Stimulated activated CD8-positive, alpha-beta memory T cell treated with anti-CD3 and anti-CD28 coated beads, Interleukin-12 subunit alpha, Interleukin-12 subunit beta, amount 100 ng/mL, for 4 hours (primary cell): ENCODE measurements around the gene SLC41A3.

Source experiments
- DNase-seq: peaks from one replicate; pipeline ENCODE4 v3.0.0-alpha.2; 2020; ENCODE audit warnings: low read depth

SLC41A3 gene

DNA sequence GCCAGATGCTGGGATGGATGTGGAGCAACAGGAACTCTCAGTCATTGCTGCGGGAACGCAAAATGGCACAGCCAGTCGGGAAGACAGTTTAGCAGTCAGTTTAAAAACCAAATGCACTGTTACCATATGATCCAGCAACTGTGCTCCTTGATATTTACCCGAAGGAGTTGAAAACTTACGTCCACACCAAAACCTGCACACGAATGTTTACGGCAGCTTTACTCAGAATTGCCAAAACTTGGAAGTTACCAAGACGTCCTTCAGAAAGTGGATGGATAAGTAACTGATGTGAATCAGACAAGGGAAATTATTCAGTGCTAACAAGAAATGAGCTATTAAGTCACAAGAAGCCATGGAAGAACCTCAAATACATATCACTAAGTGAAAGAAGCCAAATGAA lies 36.1 kb upstream of the SLC41A3 start:
- DNase-seq, result no peak

GRCh38 chr3:126119008-126119675 lies 35.2 kb upstream of the SLC41A3 start:
- no peak for DNase-seq

GRCh38 chr3:126118591-126118990 lies 34.7 kb upstream of the SLC41A3 start:
- no peak for DNase-seq

DNA sequence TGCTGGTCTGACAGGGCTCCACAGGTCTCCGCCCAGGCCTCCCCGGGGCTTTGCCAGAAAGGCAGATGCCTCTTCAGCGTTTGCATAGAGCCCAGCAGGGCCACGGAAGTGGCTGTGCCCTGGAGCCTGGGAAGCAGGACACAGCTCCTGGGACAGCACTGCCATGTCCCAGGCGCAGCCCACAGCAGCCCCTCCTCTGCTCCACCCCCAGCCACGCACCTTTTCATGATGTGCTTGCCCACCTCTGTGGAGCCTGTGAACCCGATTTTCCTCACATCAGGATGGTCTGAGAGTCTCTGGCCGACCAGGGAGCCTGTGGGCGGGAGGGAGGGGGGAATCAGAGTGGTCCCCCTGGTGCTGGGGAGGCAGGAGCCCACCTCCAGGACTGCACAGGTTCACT lies 33.9 kb upstream of the SLC41A3 start:
- DNase-seq, result no peak

GRCh38 chr3:126117212-126117611 lies 33.3 kb upstream of the SLC41A3 start:
- DNase-seq, result no peak

GRCh38 chr3:126116526-126116925 lies 32.6 kb upstream of the SLC41A3 start:
- no peak for DNase-seq

- no peak for DNase-seq
Observed at GRCh38 chr3:126114443-126115386, 30.8 kb upstream of the SLC41A3 start.

DNA sequence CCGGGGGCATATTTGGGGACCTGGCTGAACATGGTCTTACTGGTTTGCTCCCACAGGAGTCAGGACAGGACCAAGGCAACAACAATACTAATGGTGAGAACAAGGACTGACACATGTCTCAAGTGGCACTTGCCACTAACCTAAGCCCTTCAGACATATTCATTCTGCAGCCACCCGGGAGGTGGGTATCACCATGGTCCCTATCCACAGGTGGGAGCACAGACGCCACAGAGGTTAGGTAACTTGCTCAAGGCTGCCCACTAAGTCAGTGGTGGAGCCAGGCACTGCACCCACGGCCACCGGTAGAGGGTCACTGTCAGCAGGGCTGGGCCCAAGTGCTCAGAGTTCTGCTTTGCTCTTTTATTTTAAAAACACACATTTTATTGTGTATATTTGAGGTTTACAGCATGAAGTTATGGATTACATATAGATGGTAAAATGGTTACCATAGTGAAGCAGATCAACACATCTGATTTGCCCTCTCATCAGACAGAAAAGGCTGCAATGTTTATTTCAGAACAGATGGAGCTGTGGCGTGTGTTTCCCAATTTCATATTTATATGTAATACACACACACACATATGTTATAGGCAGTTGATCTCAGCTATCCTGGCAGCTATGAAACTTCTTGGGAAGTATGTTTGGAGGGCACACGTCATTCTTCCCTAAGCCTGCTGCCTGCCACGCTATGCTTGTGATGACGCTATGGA lies 30.0 kb upstream of the SLC41A3 start:
- DNase-seq, result no peak

DNA sequence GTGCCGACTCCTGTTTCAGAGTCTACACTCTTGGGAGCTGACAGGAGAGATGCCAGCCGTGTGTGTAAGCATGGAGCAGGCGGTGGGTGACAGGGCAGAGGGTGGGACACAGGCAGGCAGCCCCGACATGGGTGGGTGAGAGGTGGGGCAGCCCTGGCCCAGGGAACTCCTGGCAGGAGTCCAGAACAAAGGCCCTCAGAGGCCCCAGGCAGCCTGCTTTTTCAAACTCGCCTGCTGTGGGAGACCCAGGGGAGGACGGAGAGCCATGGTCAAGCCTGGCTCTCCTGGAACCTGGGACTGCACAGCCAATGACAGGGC lies 29.3 kb upstream of the SLC41A3 start:
- DNase-seq, result no peak

GRCh38 chr3:126112531-126113237 lies 28.8 kb upstream of the SLC41A3 start:
- DNase-seq, result no peak

DNA sequence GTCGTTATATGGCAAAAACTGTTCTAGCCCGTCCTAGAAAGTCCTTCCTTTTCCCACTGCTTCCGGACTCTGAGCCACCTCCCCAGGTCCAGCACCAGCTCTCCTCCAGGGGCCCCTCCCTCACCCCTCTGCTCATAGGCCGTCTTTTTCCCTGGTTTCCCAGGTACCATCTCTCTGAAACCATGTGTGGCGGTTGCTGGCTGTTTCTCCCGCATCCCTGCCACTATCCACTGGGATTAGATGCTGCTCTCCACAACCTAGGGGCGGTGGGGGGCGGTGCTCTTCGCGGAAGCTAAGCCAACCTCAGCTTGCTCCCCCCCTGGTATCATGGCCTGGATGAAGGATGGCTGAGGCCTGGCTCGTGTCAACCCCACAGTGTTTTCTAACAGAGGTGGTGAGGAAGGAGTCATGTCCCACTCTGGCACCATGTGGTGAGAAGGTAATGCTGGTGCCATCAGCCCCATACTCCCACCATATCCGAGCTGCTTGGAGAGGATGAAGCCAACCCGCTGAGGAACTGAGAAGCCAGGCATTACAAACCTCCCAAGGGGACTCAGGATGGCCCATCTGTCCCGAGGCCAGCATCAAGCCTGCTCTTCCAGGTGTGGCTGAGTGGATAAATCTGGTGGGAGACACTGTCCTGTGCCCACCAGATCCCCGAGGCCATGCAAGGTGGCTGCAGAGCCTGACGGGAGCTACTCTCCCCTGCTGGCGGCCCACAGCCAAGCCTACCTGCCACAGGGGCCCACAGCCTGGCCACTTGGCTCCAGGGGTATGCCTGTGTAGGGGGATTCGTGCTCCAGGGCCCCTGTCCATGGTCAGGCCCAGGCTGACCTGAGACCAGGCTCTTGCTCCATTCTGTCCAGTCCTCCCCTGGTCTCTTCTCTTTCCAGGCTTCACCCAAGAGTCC lies 27.9 kb upstream of the SLC41A3 start:
- no peak for DNase-seq

DNA sequence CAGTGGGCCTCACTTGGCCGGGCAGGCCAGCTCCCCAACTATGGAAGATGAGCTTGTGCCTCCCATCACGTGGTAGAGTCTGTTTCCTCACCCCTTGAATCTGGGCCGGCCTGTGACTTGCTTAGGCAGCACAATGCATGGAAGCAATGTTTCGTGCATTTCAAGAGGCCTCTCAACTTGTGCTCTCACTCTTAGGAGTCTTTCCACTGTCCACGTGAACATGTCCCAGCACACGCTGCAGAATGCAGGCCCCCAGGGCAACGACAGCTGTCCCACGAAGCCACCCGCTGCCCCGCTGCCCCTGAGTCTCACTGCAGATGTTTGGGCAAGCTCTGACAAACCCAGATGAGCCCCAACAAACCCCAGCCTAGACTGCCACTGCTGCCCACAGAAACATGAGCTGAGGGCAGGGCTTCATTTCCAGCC lies 27.2 kb upstream of the SLC41A3 start:
- DNase-seq, result no peak

DNA sequence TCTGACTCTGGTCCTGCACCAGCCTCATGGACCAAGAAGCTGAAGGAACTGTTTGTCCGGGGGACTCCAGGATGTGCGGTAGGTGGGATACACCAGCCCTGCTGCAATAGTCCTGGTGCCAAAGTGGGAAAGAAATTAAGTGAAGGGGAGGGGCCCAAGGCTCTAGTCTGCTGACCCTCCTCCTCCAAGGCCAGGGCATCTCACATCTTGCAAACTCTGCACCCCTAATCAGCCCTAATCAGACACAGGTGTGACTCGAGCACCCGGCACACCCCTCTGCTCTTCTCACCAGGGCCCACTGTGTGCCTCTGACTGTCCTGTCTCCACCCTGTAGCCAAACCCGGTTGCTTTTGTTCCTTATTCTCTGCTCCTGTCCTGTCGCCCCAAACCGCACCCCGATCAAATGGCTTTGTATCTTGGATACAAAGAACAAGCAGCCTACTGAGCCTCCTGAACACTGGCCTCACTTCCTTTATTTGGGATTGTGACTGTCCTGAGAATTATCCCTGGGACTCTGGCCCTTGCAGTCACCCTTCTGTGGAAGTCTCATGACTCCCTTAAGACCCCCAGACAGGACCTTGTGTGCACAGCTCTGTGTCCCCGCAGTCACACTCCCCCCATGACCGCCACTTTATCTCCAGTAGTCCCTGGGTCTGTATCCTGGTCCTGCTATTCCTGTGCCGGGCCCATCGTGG lies 26.7 kb upstream of the SLC41A3 start:
- DNase-seq, result no peak

DNA sequence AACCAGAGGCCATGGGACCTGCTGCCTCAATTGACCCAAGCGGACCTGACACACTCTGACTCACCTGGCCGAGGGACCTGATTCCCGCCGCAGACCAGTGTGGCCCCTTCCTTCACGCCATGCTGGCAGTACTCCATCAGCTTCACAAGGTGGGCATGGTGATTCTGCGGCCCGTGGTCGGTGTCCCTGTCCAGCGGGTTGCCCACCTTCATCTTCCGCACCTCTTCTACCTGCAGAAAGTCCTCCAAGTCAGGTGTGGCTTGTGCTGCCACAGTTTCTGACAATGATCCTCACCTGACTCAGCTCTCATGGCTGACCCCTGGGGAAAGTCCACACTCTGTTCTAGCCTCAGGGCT lies 25.9 kb upstream of the SLC41A3 start:
- no peak for DNase-seq

DNA sequence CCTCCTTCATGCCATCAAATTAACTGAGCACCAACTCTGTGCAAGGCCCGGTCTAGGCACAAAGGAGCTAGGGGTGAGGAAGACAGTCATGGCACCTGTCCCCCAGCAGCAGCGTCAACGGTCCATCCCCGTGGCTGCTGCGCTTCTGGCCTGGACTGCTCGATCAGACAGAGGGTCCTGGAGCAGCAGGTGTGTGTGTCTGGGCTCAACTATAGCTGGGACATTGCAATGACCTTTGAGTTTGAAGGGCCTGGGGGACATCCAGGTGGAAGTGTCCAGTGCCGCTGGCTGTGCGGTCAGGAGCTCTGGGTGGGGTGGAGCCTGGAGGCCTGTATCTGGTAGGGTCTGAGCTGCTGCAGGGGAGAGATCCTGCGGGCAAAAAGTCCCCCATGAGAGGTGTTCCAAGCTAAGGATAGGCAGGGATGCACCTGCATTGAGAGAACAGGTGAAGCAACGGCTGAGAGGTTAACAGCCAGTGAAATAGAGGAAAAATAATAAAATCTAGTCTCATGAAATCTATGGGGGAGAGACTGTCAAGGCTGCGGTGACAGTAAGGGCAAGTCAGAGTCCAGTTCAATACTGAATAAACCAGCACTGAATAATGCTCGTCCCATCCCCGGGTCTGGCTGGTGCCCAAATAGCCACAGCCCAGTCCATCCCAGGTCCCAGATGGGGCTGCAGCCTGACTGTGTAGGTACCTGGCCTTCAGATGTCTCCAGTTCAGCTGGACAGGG lies 25.4 kb upstream of the SLC41A3 start:
- no peak for DNase-seq

- no peak for DNase-seq
Observed at GRCh38 chr3:126108676-126109050, 24.7 kb upstream of the SLC41A3 start.

- DNase-seq, result no peak
Observed at GRCh38 chr3:126107957-126108675, 24.2 kb upstream of the SLC41A3 start.

DNA sequence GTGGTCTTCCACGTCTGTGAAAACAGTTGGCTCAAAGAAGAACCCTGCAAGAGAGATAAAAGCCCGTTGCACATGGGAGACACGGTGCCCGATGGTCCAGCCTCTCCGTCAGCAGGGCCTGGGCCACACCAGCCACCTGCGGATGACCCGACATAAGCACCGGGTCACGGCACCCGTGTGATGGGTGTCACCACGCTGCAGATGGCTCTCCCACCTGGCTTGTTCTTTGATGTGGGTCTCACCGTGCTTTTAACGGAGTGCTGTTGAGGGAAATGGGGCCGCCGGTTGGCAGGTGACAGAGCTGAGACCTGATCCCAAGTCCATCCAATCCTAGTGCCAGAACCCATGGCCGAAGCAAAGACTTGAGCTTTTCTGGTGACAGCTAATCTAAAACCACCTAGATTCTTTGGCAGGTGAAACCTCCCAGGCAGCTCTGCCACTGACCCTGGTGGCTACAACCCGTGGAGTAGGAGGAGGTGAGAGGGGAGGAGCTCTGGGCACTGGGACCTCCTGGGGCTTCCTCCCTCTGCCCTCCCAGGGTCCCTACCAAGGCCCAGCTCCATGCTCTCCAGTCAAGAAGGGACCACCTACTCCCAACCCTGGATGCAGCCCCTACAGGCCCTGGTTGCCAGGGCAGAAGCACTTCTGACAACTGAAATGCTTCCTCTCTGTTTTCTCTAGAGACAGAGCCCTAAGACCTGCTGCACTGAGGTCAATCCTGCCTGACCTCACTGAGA lies 23.4 kb upstream of the SLC41A3 start:
- DNase-seq, result no peak
